Right kidney (tissue), 1 donor: ENCODE results near the gene VAMP4.
A peak's percentile ranks its signal among the peaks of the same experiment; 100 is the strongest.
"Not testable (repeated sequence)": the region's sequence is repeated elsewhere in the genome, so short reads cannot be mapped to it uniquely, and the experiment has no call there.

Experiments used
- DNase-seq: peaks from one replicate; pipeline ENCODE4 v3.0.0-alpha.2; 2016

Gene VAMP4

DNA sequence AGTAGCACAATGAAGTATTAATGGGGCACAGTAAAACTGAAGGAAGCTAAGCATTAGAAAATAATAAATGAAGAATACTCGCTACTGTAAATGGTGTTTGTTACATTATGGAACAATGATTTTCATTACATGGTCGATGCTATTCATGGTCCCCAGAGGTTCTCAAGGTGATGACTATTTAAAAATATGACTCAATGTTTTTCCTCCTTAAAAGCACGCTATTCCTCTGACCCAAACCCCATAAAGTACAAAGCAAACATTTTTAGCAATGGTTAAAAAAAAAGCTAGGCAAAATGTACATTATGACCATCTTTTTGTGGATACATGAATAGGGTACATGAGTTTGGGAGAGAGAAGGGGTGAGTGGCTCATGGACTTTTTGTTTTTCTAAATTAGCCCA lies 34.3 kb downstream of the VAMP4 start:
- no peak for DNase-seq

DNA sequence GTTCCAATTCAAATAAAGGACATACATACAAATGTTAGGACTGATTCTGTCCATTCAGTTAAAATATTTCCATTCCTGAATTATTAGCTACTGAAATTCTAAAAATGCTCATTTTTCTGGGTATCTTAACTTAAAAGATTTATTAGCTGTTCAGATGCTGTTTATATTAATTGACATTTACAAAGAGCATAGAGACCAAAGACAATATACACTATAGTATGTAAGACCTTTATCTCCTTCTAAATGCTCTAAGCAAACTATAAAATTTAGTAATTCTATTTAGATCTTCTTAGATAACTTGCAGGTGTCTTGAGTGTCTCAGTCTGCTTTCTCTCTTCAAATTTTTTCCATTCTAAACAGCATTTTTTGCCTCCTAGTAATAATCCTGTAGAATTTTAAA lies 39.3 kb downstream of the VAMP4 start:
- no peak for DNase-seq

DNA sequence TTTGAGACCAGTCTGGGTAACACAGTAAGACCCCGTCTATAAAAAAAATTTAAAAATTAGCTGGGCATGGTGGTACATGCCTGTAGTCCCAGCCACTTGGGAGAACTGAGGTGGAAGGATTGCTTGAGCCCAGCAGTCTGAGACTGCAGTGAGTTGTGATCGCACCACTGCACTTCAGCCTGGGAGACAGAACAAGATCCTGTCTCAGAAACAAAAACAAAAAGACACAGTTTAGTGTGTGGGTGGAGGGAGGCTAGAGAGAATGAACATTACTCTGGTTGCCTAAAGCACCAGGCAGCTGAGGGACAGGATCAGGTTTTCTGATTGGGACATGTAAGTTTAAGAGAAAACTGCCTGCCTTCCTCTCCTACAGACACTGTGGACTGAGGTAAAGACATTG lies 42.3 kb downstream of the VAMP4 start:
- DNase-seq, result peak; percentile 4

DNA sequence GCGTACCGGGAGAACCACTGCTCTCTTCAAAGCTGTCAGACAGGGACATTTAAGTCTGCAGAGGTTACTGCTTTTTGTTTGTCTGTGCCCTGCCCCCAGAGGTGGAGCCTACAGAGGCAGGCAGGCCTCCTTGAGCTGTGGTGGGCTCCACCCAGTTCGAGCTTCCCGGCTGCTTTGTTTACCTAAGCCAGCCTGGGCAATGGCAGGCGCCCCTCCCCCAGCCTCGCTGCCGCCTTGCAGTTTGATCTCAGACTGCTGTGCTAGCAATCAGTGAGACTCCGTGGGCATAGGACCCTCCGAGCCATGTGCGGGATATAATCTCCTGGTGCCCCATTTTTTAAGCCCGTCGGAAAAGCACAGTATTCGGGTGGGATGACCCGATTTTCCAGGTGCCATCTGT lies 46.1 kb downstream of the VAMP4 start:
- DNase-seq, result not testable (repeated sequence)

DNA sequence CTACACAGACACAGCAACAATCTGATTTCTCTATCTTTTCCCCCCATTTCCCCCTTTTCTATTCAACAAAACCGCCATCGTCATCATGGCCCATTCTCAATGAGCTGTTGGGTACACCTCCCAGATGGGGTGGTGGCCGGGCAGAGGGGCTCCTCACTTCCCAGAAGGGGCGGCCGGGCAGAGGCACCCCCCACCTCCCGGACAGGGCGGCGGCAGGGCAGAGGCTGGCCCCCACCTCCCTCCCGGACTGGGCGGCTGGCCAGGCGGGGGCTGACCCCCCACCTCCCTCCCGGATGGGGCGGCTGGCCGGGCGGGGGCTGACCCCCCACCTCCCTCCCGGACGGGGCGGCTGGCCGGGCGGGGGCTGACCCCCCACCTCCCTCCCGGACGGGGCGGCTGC lies 48.3 kb downstream of the VAMP4 start:
- DNase-seq, result not testable (repeated sequence)

DNA sequence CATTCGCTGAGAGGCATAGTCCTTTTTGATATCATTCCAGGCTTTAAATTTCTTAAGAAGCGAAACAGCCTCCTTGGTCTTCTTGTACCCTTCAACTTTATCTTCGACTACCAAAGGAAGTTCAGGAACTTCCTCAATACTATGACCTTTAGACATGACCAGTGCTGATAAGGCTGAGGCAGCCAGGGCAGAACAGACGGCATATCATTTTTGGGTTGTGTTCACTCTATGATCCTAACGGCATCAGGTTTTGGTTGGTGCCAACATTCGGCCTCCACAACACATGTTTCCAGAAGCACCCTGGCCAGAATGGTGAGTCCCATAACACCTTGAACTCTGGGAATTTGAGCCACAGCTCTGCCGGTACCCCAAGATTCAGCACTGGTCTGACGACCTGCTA lies 58.0 kb downstream of the VAMP4 start:
- DNase-seq, result no peak

DNA sequence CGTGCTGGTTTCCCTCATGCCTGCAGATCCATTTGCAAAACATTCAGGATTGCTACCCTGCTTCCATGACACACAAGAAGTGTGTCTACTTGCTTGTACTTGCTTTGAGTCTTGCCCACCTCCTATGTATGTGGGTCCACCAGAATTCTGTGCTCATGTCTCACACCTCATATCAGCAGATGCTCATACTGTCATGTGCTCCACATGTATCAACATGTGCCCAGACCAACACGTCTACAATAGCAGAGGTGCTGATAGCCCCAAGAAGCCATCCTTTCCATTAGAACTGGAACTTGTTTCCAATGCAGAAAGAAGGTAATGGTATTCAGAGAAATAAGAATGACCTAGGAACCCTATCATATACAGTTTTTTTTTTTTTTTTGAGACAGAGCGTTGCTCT lies 61.5 kb downstream of the VAMP4 start:
- no peak for DNase-seq

DNA sequence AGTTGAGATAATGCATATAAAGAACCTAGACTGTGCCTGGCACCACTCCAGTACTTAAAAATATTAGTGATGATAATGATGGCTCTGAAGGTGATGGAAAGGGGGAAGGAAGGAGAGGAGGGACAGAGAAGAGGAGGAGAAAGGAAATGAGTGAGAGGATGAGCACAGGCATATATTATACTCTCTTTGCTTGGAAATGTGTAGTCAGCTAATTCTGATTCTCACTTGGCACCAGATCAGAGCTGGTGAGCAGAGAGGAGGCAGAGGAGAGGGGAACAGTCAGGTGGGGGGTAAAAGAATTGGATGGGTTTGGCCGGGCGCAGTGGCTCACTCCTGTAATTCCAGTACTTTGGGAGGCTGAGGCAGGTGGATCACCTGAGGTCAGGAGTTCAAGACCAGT lies 65.0 kb downstream of the VAMP4 start:
- no peak for DNase-seq

DNA sequence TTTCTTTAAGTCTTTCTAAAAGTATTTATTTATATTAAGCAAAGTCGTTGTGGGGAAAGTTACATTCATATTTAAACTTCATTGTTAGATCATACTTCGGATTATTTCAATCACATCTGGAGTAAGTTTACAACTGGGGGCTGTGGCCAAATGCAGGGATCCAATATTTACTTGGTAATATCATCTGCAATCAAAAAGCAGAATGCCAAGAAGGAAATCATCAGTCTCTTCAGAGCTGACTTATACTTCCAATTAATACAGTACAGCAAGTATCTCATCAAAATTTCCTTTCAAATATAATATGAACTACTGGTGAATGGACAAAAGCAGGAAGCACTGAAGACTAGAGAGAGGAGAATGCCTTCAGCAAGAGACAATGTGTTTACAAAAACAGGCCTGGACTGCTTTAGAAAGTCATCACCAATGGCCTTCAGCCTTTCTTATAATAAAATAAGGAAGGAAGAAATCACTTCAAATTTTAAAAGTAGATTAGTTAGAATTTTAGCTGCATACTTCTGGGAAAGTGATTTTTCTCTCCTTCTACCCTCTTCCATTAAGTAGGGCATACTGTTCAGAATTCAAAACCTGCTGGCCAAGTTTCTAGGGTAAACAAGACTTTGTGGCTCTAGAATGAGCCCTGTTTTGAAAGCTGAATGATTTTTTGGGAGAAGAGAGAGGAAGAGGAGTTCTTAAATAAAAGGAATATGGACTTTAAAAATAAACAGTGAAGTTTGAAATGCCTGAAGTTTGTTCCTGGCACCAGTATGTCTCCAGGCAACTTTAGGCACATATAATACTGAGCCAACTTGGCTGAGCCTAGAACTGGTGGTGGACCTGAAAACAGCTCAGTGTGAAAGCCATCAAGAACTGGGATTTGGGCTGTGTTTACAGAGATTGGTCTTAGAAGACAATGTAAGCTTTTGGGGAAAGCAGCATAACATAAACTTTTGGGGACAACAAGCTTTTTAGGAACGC lies 67.1 kb downstream of the VAMP4 start:
- no peak for DNase-seq

DNA sequence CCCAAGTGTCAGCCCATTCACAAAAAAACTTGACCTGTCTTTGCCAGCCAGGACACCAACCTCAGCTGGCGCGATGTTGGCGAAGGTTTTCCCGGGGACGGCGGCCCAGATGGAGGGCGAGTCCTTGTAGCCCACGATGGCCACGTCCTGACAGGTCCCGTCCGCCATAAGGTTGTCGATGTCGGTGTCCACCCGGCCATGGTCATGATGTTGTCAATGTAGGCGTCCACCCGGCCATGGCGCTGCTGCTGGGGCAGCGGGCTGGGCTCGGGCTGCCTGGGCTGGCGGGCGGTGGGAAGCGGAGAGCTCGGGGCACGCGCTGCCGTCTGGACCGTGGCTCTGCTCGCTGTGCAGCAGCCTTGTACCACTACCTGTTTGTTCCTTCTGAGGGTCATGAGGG lies 71.1 kb downstream of the VAMP4 start:
- no peak for DNase-seq

DNA sequence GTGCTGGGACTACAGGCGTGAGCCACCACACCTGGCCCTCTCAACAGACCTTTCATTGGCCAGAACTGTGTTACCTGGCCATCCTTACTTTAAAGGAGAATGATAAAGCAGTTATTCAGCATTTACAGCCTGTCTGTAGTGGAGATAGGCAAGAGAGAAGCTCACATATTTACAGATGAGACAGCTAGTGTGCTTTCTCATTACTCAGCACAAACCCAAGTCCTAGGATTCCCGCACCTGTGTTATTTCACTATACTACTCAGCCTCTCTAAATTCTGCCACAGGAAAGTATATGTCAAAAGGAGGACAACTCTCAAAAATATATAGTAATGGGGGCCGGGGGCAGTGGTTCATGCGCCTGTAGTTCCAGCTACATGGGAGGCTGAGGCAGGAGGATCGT lies 73.5 kb downstream of the VAMP4 start:
- no peak for DNase-seq

DNA sequence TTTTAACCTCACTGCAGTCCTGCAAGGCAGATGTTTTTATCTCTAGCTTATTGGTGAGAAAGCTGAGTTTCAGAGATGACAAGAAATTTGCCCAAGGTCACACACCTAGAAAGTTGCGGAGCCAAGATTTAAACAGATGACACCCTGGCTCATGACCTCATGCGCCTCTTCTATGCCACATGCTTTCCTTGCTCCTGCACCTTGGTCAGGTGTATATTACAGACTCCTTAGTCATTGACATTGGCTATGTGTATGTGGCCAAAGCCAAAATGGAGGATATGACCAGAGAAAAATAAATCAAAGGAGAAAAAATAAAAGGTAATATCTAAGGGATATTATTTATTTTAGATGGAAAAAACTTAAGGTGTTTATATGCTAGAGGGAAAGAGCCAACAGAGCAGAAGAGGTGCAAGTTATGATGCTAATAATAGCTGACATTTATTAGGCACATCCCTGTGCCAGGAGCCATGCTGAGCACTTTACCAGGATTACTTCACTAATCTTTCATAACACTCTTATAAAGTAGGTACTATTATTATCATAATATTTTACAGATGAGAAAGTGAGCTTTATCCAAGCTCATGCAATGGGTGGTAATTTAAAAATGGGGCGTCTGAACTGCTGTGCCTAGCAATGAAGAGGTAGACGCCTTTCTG lies 75.6 kb downstream of the VAMP4 start:
- DNase-seq, result no peak

DNA sequence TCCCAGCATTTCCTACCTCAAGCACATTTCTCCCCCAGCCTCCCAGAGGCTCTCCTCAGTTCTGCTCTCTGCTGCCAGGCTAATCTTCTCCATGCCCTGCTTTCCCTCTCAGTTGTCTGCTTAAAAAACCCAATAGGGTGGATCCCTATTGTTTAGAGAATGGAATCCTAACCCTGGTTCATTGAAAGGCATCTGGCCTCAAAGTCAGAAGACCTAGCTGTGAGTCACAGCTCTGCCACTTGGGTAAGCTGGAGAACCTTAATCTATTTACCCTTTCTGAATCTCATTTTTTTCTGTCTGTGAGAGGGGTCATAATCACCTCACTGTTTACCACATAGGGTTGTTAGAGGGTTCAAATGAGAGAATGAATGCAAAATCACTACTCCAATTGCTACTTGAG lies 76.9 kb downstream of the VAMP4 start:
- no peak for DNase-seq

DNA sequence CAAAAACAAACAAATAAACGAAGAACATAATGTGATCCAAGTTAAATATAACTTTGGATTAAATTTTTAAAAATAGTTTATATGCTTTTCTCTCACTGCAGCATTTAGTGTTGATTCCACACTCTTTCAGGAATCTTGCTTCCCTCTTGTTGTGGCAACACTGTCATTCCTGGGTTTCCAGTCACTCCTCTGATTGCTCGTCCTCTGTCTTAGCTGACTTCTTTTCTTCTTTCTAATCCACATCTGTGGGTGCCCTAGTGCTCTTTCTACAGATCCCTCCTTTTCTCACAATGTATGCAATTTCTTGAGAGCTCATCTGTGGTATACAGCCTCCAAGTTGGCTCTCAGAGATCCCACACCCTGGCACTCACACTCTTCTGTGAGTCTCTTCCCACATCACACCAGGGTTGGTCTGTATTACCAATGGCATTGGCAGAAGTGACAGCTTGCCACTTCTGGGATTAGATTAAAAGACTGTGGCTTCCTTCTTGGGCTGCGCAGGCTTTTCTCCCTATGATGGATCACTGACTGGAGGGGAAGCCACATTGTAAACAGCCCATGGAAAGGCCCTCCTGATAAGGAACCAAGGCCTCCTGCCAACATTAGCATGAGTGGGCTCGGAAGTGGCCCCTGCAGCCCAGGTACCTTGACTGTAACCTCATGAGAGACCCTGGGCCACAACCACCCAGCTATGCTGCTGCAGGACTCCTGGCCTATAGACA lies 77.8 kb downstream of the VAMP4 start:
- DNase-seq, result no peak

DNA sequence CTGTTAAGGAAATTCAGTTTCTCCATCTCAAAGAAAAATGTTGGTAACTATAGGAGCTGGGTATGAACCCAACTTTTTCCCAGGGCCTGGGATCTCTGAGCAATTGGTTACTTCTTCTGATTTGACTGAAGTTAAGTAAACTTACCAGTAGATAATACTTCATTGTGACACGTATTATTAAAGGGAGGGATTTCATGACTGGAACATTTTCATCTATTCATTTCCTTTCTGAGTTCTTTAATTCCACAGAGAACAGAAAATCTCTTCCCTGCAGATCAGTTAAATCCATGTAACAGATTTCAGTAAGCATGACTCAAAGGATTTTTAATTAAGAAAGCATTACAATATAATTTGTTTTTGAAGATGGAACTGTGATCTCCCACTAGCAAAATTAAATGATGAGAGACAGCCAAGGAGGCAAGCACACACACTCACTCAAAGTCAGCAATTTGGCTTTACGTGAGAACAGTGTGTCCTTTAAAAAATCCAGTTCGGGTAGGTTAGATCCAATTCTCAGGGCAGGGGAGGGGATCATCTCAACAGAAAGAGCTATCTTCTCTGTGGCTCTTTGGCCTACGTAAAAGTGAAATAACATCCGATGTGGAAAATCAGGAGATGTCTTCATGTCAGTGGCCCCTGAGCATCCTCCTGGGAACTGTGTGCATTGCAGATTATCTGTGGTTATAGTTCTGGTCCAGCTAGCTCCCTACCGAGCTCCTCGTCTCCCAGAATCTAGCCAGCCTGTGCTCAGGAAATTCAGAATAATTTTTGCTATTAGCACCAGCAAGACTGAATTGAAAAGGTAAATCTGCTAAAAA lies 78.6 kb downstream of the VAMP4 start:
- DNase-seq, result no peak

DNA sequence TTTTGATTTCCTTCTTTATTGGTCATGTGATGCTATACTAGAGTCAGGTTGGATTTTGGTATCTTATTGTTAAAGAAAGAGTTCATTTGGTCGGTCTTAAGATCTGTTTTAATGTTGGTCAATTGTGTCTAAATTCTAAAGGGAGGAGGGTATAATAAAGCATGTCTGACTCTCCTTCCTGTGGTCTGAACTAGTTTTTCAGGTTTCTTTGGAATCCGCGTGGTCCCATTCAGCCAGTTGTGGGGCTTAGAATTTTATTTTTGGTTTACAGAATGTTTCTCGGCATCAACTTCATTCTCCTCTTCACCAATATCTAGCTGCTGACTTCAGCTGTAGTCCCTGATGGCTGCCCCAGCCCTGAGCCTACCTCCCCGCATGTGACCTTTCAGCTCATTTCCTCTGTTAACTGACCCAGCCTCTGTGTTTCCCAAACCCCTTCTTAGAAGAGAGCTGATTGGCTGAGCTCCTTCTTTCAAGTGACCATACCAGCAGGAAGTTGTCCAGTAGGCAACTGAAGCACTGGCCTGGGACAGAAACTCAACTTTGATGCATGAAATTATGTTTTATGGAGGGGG lies 80.7 kb downstream of the VAMP4 start:
- no peak for DNase-seq

DNA sequence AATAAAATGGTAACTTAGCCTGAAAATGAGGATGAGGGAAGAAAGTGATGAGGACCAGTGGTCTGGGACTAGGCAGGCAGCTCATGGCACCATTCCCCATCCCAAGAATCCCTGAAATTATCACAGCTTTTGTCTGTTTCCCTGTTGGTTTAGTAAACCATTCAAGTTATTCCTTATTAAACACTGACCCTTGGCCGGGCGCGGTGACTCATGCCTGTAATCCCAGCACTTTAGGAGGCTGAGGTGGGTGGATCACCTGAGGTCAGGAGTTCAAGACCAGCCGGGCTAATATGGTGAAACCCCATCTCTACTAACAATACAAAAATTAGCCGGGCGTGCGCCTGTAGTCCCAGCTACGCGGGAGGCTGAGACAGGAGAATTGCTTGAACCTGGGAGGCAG lies 85.7 kb downstream of the VAMP4 start:
- DNase-seq, result not testable (repeated sequence)

DNA sequence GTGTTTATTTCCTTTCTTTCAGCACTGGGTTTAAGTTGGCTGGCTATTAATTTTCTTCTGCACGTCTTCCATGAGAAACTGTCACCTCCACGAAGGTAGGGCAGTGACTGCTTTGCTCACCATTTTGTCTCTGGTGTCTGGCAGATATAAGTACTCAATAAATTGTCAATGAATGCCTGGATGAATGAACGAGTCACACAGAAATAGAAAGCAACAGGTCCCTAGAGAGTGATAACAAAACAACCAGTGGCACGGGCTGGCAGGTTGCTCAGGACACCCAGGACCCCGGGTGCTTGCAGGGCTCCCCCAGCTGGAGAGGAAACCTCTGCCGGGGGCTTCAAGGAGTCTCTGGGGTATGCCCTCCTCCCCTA lies 86.1 kb downstream of the VAMP4 start:
- DNase-seq, result no peak

DNA sequence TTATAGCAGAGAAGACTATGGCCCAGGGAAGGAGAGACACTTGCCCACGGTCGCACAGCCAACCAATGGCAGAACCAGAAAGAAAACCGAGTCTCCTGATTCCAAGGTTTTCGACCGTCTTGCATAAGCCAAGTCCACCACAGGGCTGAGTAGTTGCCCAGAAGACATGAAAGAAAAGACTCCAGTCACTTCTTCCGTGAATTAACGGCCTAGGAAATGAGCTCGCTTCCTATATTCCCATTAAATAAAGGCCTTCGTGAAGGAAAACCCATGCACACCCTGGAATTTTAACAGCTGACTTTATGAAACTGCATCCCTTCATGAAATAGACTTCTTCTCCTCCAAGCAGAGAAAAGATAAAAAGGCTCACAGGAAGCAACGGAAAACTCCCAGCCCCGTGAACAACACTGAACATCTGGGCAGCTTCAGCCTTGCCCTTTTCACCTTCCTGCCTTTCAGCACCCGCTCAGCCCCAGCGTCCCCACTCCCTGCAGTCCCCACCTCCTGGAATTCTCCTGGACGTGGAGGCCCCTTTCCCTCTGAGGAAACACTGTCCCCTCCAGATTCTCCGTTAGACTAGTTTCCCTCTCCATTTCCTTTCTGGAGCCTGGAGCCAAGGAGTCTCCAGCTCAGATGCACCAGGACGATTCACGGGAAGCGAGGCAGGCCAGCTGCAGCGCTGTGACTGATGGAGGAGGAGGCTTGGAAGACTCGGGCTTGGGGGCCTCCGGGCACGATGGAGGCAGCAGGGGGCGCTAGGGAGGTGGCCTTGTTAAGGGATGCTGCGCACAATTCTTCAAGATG lies 86.7 kb downstream of the VAMP4 start:
- DNase-seq, result peak; percentile 61

DNA sequence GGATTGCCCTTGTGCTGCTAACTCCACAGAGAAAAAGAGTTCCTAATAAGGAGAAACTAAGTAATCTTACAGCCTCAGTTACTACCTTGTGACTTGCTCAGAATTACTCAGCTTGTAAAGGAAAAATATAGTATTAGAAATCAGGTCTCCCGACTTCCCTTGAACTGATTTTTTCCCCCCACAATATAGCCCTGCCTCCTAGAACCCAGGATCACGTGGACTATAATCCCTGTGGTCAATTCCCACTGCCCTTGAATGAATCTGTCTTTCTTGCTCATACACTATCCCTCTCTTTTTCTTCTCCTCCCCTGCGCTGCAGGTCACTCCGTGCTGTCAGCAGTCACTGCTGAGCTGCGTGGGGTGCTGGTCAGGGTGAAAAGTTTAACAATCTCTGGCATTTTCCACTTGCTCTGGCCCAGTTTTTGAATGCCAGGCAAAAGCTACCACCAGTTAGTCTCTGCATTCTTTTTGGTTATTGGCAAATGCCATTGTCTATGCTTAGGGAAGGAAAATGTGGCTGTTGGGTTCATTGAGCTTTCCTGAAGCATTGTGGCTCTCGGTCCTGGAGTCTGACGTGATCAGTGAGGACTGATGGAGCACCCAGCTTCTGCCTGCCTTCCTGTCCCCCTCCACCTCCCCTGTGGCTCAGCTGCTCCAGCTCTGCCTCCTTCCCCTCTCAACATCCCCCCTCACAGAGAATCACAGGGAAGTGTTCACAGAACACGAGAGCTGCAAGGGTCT lies 87.5 kb downstream of the VAMP4 start:
- DNase-seq, result peak; percentile 16
